HepG2 (cell line): ENCODE results near the gene PHACTR3. TPM values are rescaled to one million over a fixed set of nuclear protein-coding genes. Genes with fewer than 3 reads are reported as not detected.

Experiments used
- ATAC-seq: fragments of 200-7000 bp; cut with Tn5 transposase; 3 replicates; pipeline ENCODE4 v1.9.1; 2020; ENCODE audit warnings: mild to moderate bottlenecking, moderate library complexity
- BruUV-seq: library from RNA; stranded (reverse); fragments of 400-500 nt; replicated peaks from 2 replicates; lab custom pipeline; 2021; lab: Mats Ljungman, UMichigan
- CTCF ChIA-PET: fragments of 300-600 bp; formaldehyde crosslinking; extraction: SDS; loops from one replicate; lab custom pipeline; 2021; ENCODE audit warnings: low total read pairs, inconsistent platforms, low intra/inter-chr PET ratio; lab: Yijun Ruan, JAX
- POLR2A ChIA-PET: fragments of 350-600 bp; sonication (Branson Sonifier 250); formaldehyde crosslinking; loops from one replicate; lab custom pipeline; 2020; ENCODE audit warnings: antibody characterized with exemption, inconsistent platforms; lab: Yijun Ruan, JAX
- DNase-seq: peaks from one replicate; pipeline ENCODE4 v3.0.0-alpha.2; 2015; ENCODE audit warnings: low spot score
- FAIRE-seq: peaks from 3 replicates; lab custom pipeline; 2011; peaks lifted over from hg19 to GRCh38; lab: Jason Lieb, UNC
- H2AFZ ChIP-seq: one replicate; pipeline ENCODE4 v1.6.1; 2011; ENCODE audit warnings: low read length, inconsistent platforms
- H3K27ac ChIP-seq: fragments of 300-600 bp; 3 replicates; pipeline ENCODE4 v1.8.0; 2011; ENCODE audit warnings: mixed run types, mild to moderate bottlenecking, mixed read lengths, low read length, inconsistent platforms; ENCODE audit not compliant: insufficient read depth; ENCODE audit errors: extremely low read length
- H3K27me3 ChIP-seq, 2 experiments: fragments of 200-600 bp in 1 of 2; 2 replicates in 1 of 2; 3 replicates in 1 of 2; pipeline versions ENCODE4 v1.6.0 to v1.8.0; 2011; ENCODE audit warnings: low read length in 2 of 2, mild to moderate bottlenecking in 2 of 2, moderate library complexity in 2 of 2, inconsistent platforms in 1 of 2; ENCODE audit not compliant: insufficient read depth in 2 of 2, control insufficient read depth in 1 of 2
- H3K36me3 ChIP-seq, 2 experiments: fragments of 200-600 bp in 1 of 2; replicated peaks in 1 of 2; 2 replicates in 1 of 2; 3 replicates in 1 of 2; pipeline versions ENCODE4 v1.5.1 to v1.8.0; 2011; ENCODE audit warnings: low read length in 2 of 2, inconsistent platforms in 1 of 2; ENCODE audit not compliant: insufficient read depth in 2 of 2, control insufficient read depth in 1 of 2
- H3K4me1 ChIP-seq: 2 replicates; pipeline ENCODE4 v1.5.1; 2012; ENCODE audit warnings: low read length, inconsistent platforms; ENCODE audit not compliant: insufficient read depth
- H3K4me2 ChIP-seq: 2 replicates; pipeline ENCODE4 v1.6.0; 2011; ENCODE audit warnings: low read depth, low read length, inconsistent platforms
- H3K4me3 ChIP-seq, 3 experiments: fragments of 200-600 bp in 1 of 3; sonication (generic), shearing (Covaris generic) in 1 of 3; replicated peaks in 1 of 3; 2 replicates each; pipeline ENCODE4 v1.5.1; 2011 to 2016; ENCODE audit warnings: low read length in 3 of 3, inconsistent platforms in 2 of 3, low read depth in 2 of 3, mild to moderate bottlenecking in 2 of 3, control low read depth in 1 of 3, mixed read lengths in 1 of 3; ENCODE audit not compliant: insufficient read depth in 1 of 3
- H3K79me2 ChIP-seq: one replicate; pipeline ENCODE4 v1.6.1; 2011; ENCODE audit warnings: low read length, inconsistent platforms; ENCODE audit not compliant: insufficient read depth
- H3K9ac ChIP-seq: 2 replicates; pipeline ENCODE4 v1.6.0; 2011; ENCODE audit warnings: mild to moderate bottlenecking, low read depth, low read length, inconsistent platforms; ENCODE audit not compliant: insufficient read depth
- H3K9me3 ChIP-seq: 2 replicates; pipeline ENCODE4 v1.5.1; 2012; ENCODE audit warnings: mild to moderate bottlenecking, low read length
- H4K20me1 ChIP-seq: 2 replicates; pipeline ENCODE4 v1.6.0; 2011; ENCODE audit warnings: inconsistent platforms, mild to moderate bottlenecking, low read length, moderate library complexity; ENCODE audit not compliant: insufficient read depth
- CREB1 ChIP-seq, 2 experiments: fragments of 450-650 bp in 1 of 2; IDR thresholded peaks; 2 replicates each; pipeline ENCODE4 v1.6.1; 2016 to 2017; ENCODE audit warnings: control low read depth in 1 of 2, mild to moderate bottlenecking in 1 of 2, missing compliant biosample characterization in 1 of 2, missing genetic modification characterization in 1 of 2
- WGBS: methylation state at CpG from one replicate; pipeline ENCODE4 v1.1.6; 2017; ENCODE audit warnings: low lambda C conversion rate; 5-methylcytosine and 5-hydroxymethylcytosine counted together
- in situ Hi-C: cut with HindIII; loops from 2 replicates; pipeline ENCODE4 v1.10.0; 2017; ENCODE audit warnings: low pct_unique_long_range_greater_than_20kb; ENCODE audit not compliant: extremely low pct_ligation_motif_present
- intact Hi-C: fragments of 100-400 bp; cut with micrococcal nuclease; formaldehyde crosslinking; loops from one replicate; pipeline ENCODE4 v1.10.0; 2022; ENCODE audit not compliant: unreplicated experiment
- polyA plus RNA-seq, 8 experiments: library from polyadenylated mRNA; depleted of rRNA in 3 of 8; stranded (reverse) in 7 of 8; unstranded in 1 of 8; fragments of >200 nt; fragmentation: Illumina TruSeq in 4 of 8; extraction: Trizol in 4 of 8; gene quantifications; 2 replicates each; pipeline versions ENCODE4 v1.2.1 to v1.2.3, GENCODE V29; 2011 to 2016; ENCODE audit warnings: low read depth in 4 of 8, missing spikeins in 1 of 8, mixed read lengths in 1 of 8; ENCODE audit not compliant: insufficient read depth in 1 of 8
- total RNA-seq, 5 experiments: library from RNA; depleted of rRNA; stranded (reverse); fragments of >200 nt; fragmentation: Illumina TruSeq; extraction: Trizol; gene quantifications; 2 replicates each; pipeline ENCODE4 v1.2.3, GENCODE V29; 2016; ENCODE audit warnings: low read depth in 1 of 5
- TF ChIP-seq, protein P1 (sequence below): sonication (generic); formaldehyde crosslinking; conservative IDR thresholded peaks from 2 replicates; pipeline ENCODE4 v1.4.0; 2020; ENCODE audit warnings: missing genetic modification reagents
- TF ChIP-seq, protein P2 (sequence below): sonication (generic); formaldehyde crosslinking; IDR thresholded peaks from 2 replicates; pipeline ENCODE4 v1.4.0; 2020; ENCODE audit warnings: mild to moderate bottlenecking, missing genetic modification reagents

Gene PHACTR3
- total and polyA plus RNA-seq, 2 of the 13 experiments (the other 11 are each of a cell fraction or from before 2014, with no cell fraction given), result not detected

- no TSS peak for BruUV-seq
- Histone ChIP-seq H3K4me1 (no peaks in the 10 kb centered on the region), H3K4me2 (no peak overlapping the region), H4K20me1 (no peaks in the 10 kb centered on the region), H2AFZ (no peak overlapping the region), H3K4me3 (no peak overlapping the region), H3K36me3 (no peaks in the 10 kb centered on the region), H3K79me2 (no peaks in the 10 kb centered on the region), H3K27me3 (peaks cover 2 to 38% of the 10 kb centered on the region in 2 experiments; a peak in 3 of 5 replicates), H3K9ac (no peak overlapping the region), H3K27ac (no peak overlapping the region), H3K9me3 (no peaks in the 10 kb centered on the region)
- ATAC-seq, result no peak
- ChIA-PET CTCF (no interaction called here), POLR2A (no interaction called here)
- 11% methylated on average over 4 of the region's 5 CpGs for WGBS
- in situ Hi-C loops, result no loop called here
- no peak for DNase-seq
- no peak for FAIRE-seq
- 0 out of 2 replicates have a peak, but pooled peaks have one; percentile 37 for TF ChIP-seq CREB1 (IDR thresholded peaks at IDR 0.05)
- no peak for TF ChIP-seq CREB1 (CRISPR knock-in tag; IDR thresholded peaks at IDR 0.05)
- TF ChIP-seq, protein P1, sequence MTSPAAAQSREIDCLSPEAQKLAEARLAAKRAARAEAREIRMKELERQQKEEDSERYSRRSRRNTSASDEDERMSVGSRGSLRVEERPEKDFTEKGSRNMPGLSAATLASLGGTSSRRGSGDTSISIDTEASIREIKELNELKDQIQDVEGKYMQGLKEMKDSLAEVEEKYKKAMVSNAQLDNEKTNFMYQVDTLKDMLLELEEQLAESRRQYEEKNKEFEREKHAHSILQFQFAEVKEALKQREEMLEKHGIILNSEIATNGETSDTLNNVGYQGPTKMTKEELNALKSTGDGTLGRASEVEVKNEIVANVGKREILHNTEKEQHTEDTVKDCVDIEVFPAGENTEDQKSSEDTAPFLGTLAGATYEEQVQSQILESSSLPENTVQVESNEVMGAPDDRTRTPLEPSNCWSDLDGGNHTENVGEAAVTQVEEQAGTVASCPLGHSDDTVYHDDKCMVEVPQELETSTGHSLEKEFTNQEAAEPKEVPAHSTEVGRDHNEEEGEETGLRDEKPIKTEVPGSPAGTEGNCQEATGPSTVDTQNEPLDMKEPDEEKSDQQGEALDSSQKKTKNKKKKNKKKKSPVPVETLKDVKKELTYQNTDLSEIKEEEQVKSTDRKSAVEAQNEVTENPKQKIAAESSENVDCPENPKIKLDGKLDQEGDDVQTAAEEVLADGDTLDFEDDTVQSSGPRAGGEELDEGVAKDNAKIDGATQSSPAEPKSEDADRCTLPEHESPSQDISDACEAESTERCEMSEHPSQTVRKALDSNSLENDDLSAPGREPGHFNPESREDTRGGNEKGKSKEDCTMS (CRISPR knock-in tag), result no peak
- TF ChIP-seq, protein P2, sequence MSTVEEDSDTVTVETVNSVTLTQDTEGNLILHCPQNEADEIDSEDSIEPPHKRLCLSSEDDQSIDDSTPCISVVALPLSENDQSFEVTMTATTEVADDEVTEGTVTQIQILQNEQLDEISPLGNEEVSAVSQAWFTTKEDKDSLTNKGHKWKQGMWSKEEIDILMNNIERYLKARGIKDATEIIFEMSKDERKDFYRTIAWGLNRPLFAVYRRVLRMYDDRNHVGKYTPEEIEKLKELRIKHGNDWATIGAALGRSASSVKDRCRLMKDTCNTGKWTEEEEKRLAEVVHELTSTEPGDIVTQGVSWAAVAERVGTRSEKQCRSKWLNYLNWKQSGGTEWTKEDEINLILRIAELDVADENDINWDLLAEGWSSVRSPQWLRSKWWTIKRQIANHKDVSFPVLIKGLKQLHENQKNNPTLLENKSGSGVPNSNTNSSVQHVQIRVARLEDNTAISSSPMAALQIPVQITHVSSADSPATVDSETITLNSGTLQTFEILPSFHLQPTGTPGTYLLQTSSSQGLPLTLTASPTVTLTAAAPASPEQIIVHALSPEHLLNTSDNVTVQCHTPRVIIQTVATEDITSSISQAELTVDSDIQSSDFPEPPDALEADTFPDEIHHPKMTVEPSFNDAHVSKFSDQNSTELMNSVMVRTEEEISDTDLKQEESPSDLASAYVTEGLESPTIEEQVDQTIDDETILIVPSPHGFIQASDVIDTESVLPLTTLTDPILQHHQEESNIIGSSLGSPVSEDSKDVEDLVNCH (CRISPR knock-in tag), result no peak
- intact Hi-C loops, result no loop called here
Measured at GRCh38 chr20:59729506-59729905, 125.2 kb downstream of the PHACTR3 start.
